Left lung (tissue), 10 donors: ENCODE results near the gene PCDHGA12. TPM values are rescaled to one million over a fixed set of nuclear protein-coding genes. Genes with fewer than 3 reads are reported as not detected.

ENCODE experiments used
- ATAC-seq: fragments of 200-7000 bp; cut with Tn5 transposase; one replicate; pipeline ENCODE4 v1.9.1; 2020; ENCODE audit warnings: moderate library complexity
- DNase-seq, 4 donors: peaks; one replicate each; pipeline ENCODE4 v3.0.0-alpha.2; 2013 to 2020
- H3K27ac ChIP-seq, 2 donors: fragments of 200-600 bp; sonication (generic) in 1 of 2; one replicate each; pipeline versions ENCODE4 v1.5.0 to v1.8.0; 2020 to 2021
- H3K27me3 ChIP-seq, 2 donors: fragments of 200-600 bp; sonication (generic) in 1 of 2; one replicate each; pipeline versions ENCODE4 v1.5.0 to v1.8.0; 2020 to 2021
- H3K36me3 ChIP-seq, 2 donors: fragments of 200-600 bp; sonication (generic) in 1 of 2; one replicate each; pipeline versions ENCODE4 v1.5.0 to v1.8.0; 2020 to 2021
- H3K4me1 ChIP-seq, 2 donors: fragments of 200-600 bp; one replicate each; pipeline ENCODE4 v1.8.0; 2021
- H3K4me3 ChIP-seq, 2 donors: fragments of 200-600 bp; sonication (generic) in 1 of 2; one replicate each; pipeline versions ENCODE4 v1.5.0 to v1.8.0; 2020 to 2021; ENCODE audit warnings: mild to moderate bottlenecking in 1 of 2
- H3K9me3 ChIP-seq, 2 donors: fragments of 200-600 bp; sonication (generic) in 1 of 2; one replicate each; pipeline versions ENCODE4 v1.5.0 to v1.8.0; 2020 to 2021
- intact Hi-C, 2 donors: fragments of 100-400 bp; cut with DNase I; formaldehyde crosslinking; loops; one replicate each; pipeline versions ENCODE4 v1.11.2 to v1.14.2; 2022
- polyA plus RNA-seq, 6 donors: library from polyadenylated mRNA; unstranded; fragments of 120-200 nt; gene quantifications; one replicate each; pipeline ENCODE4 v1.2.1, GENCODE V29; 2013; ENCODE audit not compliant: insufficient read length in 6 of 6
- total RNA-seq, 2 donors: library from RNA; stranded (reverse); fragmentation: NEBNext Ultra II Directional; extraction: Animal tissue kit (Norgen Biotek cat#: 25700); gene quantifications; one replicate each; pipeline ENCODE4 v1.2.1, GENCODE V29; 2021
- TF ChIP-seq, protein P1 (sequence below), 2 donors: fragments of 200-600 bp; sonication (generic) in 1 of 2; IDR thresholded peaks; one replicate each; pipeline versions ENCODE4 v1.5.0 to v1.8.0; 2021; ENCODE audit warnings: antibody characterized with exemption in 2 of 2
- donor health status: DM: no; HTN: yes; CAD: no.
- donor health status: DM: no; HTN: no; CAD: no.

The PCDHGA12 gene
- total and polyA plus RNA-seq, 8 donors: 2.0 to 6.0 (median 3.8) TPM

DNA sequence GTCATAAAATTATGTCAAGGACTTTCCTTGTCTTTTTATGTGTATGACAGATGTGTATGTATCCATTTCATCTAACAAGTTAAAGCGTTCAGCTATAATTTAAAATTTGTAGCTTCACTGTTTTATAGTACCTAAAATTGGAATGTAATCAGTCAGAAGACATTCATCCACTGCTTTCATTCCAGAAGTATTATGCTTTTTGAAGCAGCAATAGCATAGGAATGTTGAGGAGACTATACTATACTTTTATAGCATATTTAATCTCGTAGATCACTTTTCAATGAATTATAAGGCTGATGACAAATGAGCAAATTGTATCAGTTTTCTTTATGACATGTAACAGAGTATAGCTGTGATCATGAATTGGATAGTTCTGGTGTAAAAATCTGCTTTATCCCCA, 6.9 kb downstream of the PCDHGA12 start:
- Histone ChIP-seq H3K36me3 (no peaks in the 10 kb centered on the region), H3K4me1 (no peaks in the 10 kb centered on the region), H3K4me3 (no peak overlapping the region), H3K27me3 (peaks cover 6 to 19% of the 10 kb centered on the region in 2 donors), H3K27ac (no peak overlapping the region), H3K9me3 (peaks cover 5 to 82% of the 10 kb centered on the region in 2 donors)
- TF ChIP-seq, protein P1, sequence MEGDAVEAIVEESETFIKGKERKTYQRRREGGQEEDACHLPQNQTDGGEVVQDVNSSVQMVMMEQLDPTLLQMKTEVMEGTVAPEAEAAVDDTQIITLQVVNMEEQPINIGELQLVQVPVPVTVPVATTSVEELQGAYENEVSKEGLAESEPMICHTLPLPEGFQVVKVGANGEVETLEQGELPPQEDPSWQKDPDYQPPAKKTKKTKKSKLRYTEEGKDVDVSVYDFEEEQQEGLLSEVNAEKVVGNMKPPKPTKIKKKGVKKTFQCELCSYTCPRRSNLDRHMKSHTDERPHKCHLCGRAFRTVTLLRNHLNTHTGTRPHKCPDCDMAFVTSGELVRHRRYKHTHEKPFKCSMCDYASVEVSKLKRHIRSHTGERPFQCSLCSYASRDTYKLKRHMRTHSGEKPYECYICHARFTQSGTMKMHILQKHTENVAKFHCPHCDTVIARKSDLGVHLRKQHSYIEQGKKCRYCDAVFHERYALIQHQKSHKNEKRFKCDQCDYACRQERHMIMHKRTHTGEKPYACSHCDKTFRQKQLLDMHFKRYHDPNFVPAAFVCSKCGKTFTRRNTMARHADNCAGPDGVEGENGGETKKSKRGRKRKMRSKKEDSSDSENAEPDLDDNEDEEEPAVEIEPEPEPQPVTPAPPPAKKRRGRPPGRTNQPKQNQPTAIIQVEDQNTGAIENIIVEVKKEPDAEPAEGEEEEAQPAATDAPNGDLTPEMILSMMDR (IDR thresholded peaks at IDR 0.05): no peak
- intact Hi-C loops: no loop called here
- DNase-seq (no peak), ATAC-seq (no peak)

DNA sequence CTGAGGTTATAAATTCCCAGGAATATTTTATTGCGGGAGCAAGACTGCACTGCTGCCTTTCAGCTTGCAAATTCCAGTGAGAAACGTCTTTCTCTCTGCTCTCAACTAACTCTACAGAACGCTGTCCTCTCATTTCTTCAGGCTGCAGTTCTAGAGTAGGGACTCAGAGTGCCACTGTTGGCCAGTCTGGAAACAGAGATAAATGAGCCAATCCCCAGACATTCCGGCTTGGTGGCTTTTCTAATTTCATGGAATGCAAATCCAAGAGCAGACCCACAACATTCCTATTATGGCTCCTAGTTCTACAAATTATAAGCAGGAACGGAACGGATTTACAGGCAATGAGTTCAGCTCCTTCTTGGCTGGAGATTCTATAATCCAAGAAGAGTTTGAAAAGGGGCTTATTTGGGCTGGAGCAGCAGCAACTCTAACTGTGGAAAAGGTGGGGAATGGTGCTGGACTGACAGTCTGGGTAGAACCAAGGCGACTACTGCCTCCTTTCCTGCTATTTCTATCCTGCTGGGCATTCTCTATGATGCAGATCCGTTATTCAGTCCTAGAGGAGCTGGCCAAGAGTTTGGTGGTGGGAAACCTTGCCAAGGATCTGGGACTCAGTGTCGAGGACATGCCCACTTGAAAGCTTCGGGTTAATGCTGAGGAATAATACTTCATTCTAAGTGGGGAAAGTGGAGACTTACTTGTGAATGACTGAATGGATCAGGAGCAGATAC, 9.3 kb downstream of the PCDHGA12 start:
- no peak for DNase-seq
- Histone ChIP-seq H3K4me3 (no peak overlapping the region), H3K4me1 (no peaks in the 10 kb centered on the region), H3K27ac (no peak overlapping the region), H3K9me3 (peaks cover 5 to 64% of the 10 kb centered on the region in 2 donors), H3K36me3 (no peaks in the 10 kb centered on the region), H3K27me3 (no peaks in the 10 kb centered on the region)
- intact Hi-C loops: no loop called here
- TF ChIP-seq, protein P1 (IDR thresholded peaks at IDR 0.05): no peak
- no peak for ATAC-seq

DNA sequence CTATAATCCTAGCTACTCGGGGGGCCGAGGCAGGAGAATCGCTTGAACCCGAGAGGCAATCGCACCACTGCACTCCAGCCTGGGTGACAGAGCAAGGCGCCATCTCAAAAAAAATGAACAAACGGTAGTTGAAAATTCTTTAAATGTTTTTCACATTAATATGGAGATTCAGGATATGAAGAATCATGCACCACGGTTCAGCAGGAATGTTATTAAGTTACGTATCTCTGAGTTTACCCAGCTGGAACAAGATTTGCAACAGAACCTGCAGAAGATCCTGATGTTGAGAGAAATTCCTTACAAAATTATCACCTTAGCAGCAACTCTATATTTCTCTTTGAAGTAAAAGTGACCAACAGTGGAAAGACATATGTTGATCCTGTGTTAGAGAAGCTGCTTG, 10.0 kb downstream of the PCDHGA12 start:
- intact Hi-C loops: no loop called here
- H3K36me3 ChIP-seq: no peaks in the 10 kb centered on the region
- no peak for DNase-seq

DNA sequence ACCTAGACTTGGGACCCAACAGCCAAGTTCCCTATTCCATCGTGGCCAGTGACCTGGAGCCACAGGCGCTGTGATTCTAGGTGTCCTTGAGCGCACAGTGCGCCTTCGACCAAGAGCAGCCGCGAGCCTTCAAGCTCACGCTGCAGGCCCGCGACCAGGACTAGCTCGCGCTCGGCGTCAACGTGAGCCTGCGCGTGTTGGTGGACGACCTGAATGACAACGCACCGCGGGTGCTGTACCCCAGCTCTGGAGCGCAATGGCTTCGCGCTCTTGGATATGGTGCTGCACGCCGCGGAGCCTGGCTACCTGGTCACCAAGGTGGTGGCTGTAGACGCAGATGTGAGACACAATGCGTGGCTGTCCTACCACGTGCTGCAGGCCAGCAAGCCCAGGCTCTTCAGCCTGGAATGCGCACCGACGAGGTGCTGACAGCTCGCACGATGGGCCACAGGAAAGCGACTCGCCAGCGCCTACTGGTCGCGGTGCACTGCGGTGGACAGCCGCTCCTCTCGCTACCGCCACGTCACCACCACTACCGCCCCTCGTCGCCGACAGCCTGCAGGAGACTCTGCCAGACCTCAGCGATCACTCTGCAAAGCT, 11.4 kb downstream of the PCDHGA12 start:
- Histone ChIP-seq H3K27me3 (no peaks in the 10 kb centered on the region), H3K4me1 (no peaks in the 10 kb centered on the region), H3K36me3 (no peaks in the 10 kb centered on the region), H3K27ac (no peak overlapping the region), H3K9me3 (peaks cover 5 to 48% of the 10 kb centered on the region in 2 donors), H3K4me3 (no peak overlapping the region)
- TF ChIP-seq, protein P1 (IDR thresholded peaks at IDR 0.05): no peak
- no peak for ATAC-seq
- intact Hi-C loops: no loop called here
- DNase-seq: no peak

More for the DNA sequence above, 10.0 kb downstream of the PCDHGA12 start:
- H3K4me3 ChIP-seq: no peak overlapping the region
- H3K4me1 ChIP-seq: no peaks in the 10 kb centered on the region
- ATAC-seq: no peak
- no peak overlapping the region for H3K27ac ChIP-seq
- no peaks in the 10 kb centered on the region for H3K27me3 ChIP-seq
- peaks cover 5 to 61% of the 10 kb centered on the region in 2 donors for H3K9me3 ChIP-seq
- TF ChIP-seq, protein P1 (IDR thresholded peaks at IDR 0.05): no peak

DNA sequence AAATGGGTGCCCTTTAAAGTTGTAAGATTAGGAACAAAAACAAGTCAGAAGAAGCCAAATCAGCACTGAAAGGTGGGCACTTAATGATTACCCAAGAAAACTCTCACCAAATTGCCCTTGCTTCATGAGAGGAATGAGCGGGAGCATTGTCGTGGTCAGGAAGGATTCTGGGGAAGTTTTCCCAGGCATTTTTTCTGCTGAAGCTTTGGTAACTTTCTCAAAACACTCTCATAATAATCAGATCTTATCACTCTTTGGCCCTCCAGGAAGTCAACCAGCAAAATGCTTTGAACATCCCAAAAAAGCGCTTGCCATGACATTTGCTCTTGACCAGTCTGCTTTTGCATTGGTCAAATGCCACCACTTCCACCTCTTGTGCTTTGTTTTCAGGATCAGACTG, 35.0 kb downstream of the PCDHGA12 start:
- TF ChIP-seq, protein P1 (IDR thresholded peaks at IDR 0.05): no peak
- Histone ChIP-seq H3K27ac (no peak overlapping the region), H3K4me1 (no peaks in the 10 kb centered on the region), H3K27me3 (no peaks in the 10 kb centered on the region), H3K36me3 (no peaks in the 10 kb centered on the region), H3K9me3 (no peaks in the 10 kb centered on the region), H3K4me3 (no peak overlapping the region)
- DNase-seq (no peak), ATAC-seq (no peak)
- intact Hi-C loops: no loop called here
